Small intestine (tissue), 7 donors: ENCODE data around the gene RTKN2. TPM values are rescaled to one million over a fixed set of nuclear protein-coding genes. Genes with fewer than 3 reads are reported as not detected.

Experiments
- DNase-seq, 2 donors: peaks; one replicate each; pipeline versions ENCODE4 v3.0.0 to v3.0.0-alpha.2; 2013
- FAIRE-seq: peaks from 2 replicates; lab custom pipeline; 2012; peaks lifted over from hg19 to GRCh38; lab: Jason Lieb, UNC
- H3K27ac ChIP-seq, 3 donors: one replicate each; pipeline ENCODE4 v1.5.1; 2013; ENCODE audit warnings: low read length in 2 of 3, mild to moderate bottlenecking in 2 of 3, control low read depth in 1 of 3, inconsistent platforms in 1 of 3, low read depth in 1 of 3, moderate library complexity in 1 of 3
- H3K27me3 ChIP-seq, 3 donors: one replicate each; pipeline ENCODE4 v1.6.1; 2013; ENCODE audit warnings: low read length in 3 of 3, inconsistent platforms in 1 of 3; ENCODE audit not compliant: control insufficient read depth in 3 of 3, insufficient read depth in 3 of 3
- H3K36me3 ChIP-seq, 3 donors: one replicate each; pipeline ENCODE4 v1.6.1; 2013; ENCODE audit warnings: low read length in 3 of 3, inconsistent platforms in 1 of 3, low read depth in 1 of 3, mild to moderate bottlenecking in 1 of 3, moderate library complexity in 1 of 3; ENCODE audit not compliant: control insufficient read depth in 3 of 3, insufficient read depth in 2 of 3
- H3K4me1 ChIP-seq, 3 donors: one replicate each; pipeline ENCODE4 v1.6.1; 2013; ENCODE audit warnings: low read length in 2 of 3, inconsistent platforms in 1 of 3, low read depth in 1 of 3, mild to moderate bottlenecking in 1 of 3, moderate library complexity in 1 of 3; ENCODE audit not compliant: control insufficient read depth in 3 of 3, insufficient read depth in 2 of 3
- H3K4me3 ChIP-seq, 3 donors: one replicate each; pipeline ENCODE4 v1.5.1; 2013; ENCODE audit warnings: low read length in 3 of 3, control low read depth in 1 of 3, inconsistent platforms in 1 of 3, low read depth in 1 of 3, mild to moderate bottlenecking in 1 of 3, moderate library complexity in 1 of 3
- H3K9me3 ChIP-seq, 2 donors: one replicate each; pipeline ENCODE4 v1.6.1; 2013; ENCODE audit warnings: low read depth in 1 of 2, low read length in 1 of 2; ENCODE audit not compliant: control insufficient read depth in 2 of 2, insufficient read depth in 1 of 2
- WGBS, 3 donors: extraction: QIAGEN DNeasy Blood & Tissue Kit; methylation state at CpG; one replicate each; pipeline ENCODE4 v1.1.7; 2013; 5-methylcytosine and 5-hydroxymethylcytosine counted together
- polyA plus RNA-seq, 4 donors: library from polyadenylated mRNA; stranded (reverse) in 3 of 4; unstranded in 1 of 4; fragments of 200-250 nt in 3 of 4; fragments of 120-200 nt in 1 of 4; gene quantifications; one replicate each; pipeline versions ENCODE4 v1.2.1 to v1.2.3, GENCODE V29; 2013
- donor health status: healthy with polysubstance abuse.
- donor health status: control.
- donor health status: control.
- donor health status: Bipolar disorder and iron deficiency.
- donor health status: healthy.

Gene RTKN2
- polyA plus RNA-seq, 4 donors: 0.81 to 6.2 (median 1.7) TPM

DNA sequence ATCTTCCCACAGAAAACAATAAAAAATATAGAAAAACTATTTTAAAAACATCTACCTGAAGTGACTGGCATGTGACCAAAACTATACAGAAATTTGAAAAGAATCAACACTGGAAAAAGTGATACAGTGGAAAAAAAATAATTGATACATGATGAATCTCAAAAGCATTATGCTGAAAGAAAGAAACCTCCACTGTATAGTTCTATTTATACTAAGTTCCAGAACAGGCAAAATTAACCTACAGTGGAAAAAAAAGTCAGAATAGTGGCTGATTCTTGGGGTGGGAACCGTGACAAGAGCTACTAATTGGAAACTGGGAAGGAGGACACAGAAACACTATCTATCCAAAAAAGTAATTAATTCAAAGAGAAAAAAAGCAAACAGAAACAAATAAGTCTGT lies 14.9 kb downstream of the RTKN2 start:
- FAIRE-seq (no peak), DNase-seq (no peak)
- Histone ChIP-seq H3K4me3 (no peak overlapping the region), H3K27ac (no peak overlapping the region), H3K4me1 (no peaks in the 10 kb centered on the region), H3K9me3 (no peaks in the 10 kb centered on the region), H3K27me3 (no peaks in the 10 kb centered on the region), H3K36me3 (no peaks in the 10 kb centered on the region)
- WGBS, 3 donors: 74 to 92% (median 85%) methylated on average over 1 of the region's 1 CpG

DNA sequence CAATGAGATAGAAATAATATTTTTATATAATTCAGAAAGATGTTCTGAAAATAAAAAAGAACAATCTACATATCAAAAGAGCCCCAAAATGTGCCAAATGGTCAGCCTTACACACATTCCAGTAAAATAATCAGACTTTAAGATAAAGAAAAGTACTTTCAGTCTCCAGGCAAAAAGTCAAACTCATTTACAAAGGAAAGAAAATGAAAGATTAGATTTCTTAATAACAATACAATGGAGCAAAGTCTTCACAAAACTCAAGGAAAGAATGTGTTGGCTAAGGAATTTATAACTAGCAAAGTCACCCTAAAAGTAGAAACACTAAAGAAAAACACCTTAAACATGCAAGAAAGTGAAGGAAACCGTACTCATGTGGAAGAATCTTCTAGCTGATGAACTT lies 16.6 kb downstream of the RTKN2 start:
- Histone ChIP-seq H3K27me3 (no peaks in the 10 kb centered on the region), H3K27ac (no peak overlapping the region), H3K36me3 (no peaks in the 10 kb centered on the region), H3K4me1 (no peaks in the 10 kb centered on the region), H3K9me3 (no peaks in the 10 kb centered on the region), H3K4me3 (no peak overlapping the region)
- FAIRE-seq: no peak
- WGBS, 3 donors: 79 to 92% (median 91%) methylated on average over 1 of the region's 1 CpG
- DNase-seq: no peak

DNA sequence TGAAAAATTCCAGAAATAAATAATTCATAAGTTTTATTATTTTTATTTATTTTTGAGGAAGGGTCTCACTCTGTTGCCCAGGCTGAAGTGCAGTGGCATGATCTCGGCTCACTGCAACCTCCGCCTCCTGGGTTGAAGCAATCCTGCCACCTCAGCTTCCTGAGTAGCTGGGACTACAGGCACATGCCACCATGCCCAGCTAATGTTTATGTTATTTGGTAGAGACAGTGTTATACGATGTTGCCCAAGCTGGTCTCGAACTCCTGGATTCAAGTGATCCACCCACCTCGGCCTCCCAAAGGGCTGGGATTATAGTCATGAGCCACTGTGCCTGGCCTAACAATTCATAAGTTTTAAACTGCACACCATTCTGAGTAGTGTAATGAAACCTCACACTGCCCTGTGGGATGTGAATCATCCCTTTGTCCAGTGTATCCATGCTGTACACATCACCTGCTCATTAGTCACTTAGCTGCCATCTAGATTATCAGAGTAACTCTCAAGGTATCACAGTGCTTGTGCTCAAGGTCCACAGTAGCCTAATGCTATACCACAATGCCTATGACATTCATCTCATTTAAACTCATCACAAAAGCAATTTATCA lies 17.9 kb downstream of the RTKN2 start:
- no peak overlapping the region for H3K4me3 ChIP-seq
- FAIRE-seq (no peak), DNase-seq (peak; percentile 51 to 76)
- H3K4me1 ChIP-seq: no peaks in the 10 kb centered on the region
- H3K27me3 ChIP-seq: no peaks in the 10 kb centered on the region
- H3K27ac ChIP-seq: peak overlapping the region in 1 of 3 donors; percentile 54
- H3K36me3 ChIP-seq: no peaks in the 10 kb centered on the region
- 93 to 98% (median 94%) methylated on average over 5 of the region's 5 CpGs for WGBS, 3 donors
- H3K9me3 ChIP-seq: no peaks in the 10 kb centered on the region

DNA sequence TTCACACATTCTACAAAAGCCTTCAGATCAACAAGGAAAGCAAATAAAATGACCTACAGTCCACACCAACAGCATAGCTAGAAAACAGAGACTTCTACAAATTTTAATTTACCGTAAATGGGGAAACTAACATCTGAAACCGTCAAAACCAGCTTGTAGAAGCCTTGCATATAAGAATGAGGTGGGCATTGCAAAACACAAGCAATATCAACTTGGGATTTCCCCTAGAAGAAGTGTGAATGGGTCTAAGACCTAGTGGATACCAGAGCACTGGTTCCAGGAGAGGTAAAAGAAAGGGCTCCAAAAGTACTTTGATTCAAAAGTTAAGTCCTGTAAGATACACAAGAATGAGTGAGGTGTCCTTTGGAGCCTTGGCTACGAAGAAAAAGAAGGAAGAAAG lies 18.7 kb downstream of the RTKN2 start:
- Histone ChIP-seq H3K36me3 (no peaks in the 10 kb centered on the region), H3K27ac (peak overlapping the region in 2 of 3 donors; percentile 20 to 54), H3K27me3 (no peaks in the 10 kb centered on the region), H3K9me3 (no peaks in the 10 kb centered on the region), H3K4me3 (no peak overlapping the region), H3K4me1 (no peaks in the 10 kb centered on the region)
- 85 to 92% (median 90%) methylated on average over 3 of the region's 3 CpGs for WGBS, 3 donors
- no peak for FAIRE-seq
- DNase-seq: no peak

DNA sequence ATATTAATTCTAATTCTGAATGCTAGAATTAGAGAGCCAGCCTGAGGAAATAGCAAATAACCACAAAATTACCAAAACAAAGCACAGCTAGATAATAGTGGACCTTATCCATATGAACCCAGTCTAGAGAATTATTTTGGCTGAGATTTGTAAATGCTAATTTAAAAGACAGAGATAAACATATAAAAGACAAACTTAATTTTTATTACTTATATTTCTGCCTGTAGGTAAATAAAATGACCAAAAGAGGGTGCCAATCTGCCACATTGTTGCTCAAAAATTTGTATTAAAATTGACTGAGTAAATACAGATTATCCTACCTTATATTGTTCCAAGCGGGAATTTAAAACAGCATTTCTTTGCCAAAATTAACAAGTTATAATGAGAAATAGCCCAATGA lies 20.2 kb downstream of the RTKN2 start:
- Histone ChIP-seq H3K9me3 (no peaks in the 10 kb centered on the region), H3K27ac (no peak overlapping the region), H3K27me3 (no peaks in the 10 kb centered on the region), H3K36me3 (no peaks in the 10 kb centered on the region), H3K4me3 (no peak overlapping the region), H3K4me1 (no peaks in the 10 kb centered on the region)
- 89 to 100% (median 93%) methylated on average over 1 of the region's 1 CpG for whole genome bisulfite sequencing, 3 donors
- DNase-seq (no peak), FAIRE-seq (no peak)

DNA sequence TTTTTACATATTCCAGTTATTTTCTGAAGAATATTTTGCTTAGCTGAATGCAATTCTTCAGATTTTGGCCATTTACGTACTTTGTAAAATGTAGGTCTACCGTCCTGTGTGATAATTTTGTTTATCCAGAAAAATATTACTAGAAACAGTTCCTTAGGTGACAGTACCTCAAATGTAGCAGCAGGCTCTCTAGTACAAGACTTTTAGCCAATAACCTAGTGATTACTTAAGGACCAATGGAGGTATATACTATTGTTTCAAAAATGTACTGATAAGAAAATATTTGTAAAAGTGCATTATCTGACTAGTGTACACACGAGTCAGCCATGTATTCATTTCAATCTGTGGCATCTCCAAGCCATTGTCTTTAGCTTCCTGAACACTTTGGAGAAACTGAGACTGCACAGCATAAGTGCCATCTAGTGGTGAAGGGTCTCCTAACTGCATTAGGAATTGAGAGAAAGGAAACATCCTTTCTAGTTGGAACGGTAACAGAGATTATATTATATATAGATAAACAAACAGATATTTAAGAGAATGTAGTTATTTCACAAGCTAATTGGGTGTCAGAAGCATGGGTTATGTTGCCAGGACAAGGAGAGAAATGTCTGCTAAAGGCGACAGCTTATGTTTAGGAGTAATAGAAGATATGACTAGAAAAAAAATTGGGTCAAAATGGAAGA lies 23.7 kb downstream of the RTKN2 start:
- peak; percentile 76 to 78 for DNase-seq
- Histone ChIP-seq H3K4me1 (no peaks in the 10 kb centered on the region), H3K36me3 (peaks cover 0 to 3% (median 0%) of the 10 kb centered on the region in 3 donors), H3K27ac (no peak overlapping the region), H3K9me3 (peaks cover 0 to 2% of the 10 kb centered on the region in 2 donors), H3K27me3 (no peaks in the 10 kb centered on the region), H3K4me3 (no peak overlapping the region)
- 30 to 36% (median 34%) methylated on average over 5 of the region's 5 CpGs for WGBS, 3 donors
- FAIRE-seq: peak; percentile 83

DNA sequence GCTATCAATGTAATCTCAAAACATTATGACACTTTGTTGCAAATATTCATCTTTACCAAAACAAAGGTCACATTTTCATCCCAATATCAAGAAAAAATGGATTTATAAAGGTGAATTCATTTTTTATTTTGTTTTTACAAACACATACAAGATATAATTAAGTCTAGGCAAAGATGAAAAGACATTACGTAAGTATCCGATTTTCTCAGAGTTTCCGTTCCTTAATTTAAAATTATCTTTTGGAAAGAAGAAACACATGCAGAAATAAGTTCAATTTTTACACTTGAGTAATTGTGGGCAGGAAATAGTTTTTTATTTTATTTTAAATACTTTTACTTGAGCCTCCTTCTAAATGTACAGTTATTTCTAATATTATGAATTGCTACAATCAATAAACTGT lies 24.6 kb downstream of the RTKN2 start:
- Histone ChIP-seq H3K9me3 (peaks cover 0 to 2% of the 10 kb centered on the region in 2 donors), H3K36me3 (peaks cover 0 to 3% (median 0%) of the 10 kb centered on the region in 3 donors), H3K27ac (no peak overlapping the region), H3K4me1 (no peaks in the 10 kb centered on the region), H3K27me3 (no peaks in the 10 kb centered on the region), H3K4me3 (no peak overlapping the region)
- FAIRE-seq (no peak), DNase-seq (no peak)
- 78 to 93% (median 90%) methylated on average over 3 of the region's 3 CpGs for WGBS, 3 donors

DNA sequence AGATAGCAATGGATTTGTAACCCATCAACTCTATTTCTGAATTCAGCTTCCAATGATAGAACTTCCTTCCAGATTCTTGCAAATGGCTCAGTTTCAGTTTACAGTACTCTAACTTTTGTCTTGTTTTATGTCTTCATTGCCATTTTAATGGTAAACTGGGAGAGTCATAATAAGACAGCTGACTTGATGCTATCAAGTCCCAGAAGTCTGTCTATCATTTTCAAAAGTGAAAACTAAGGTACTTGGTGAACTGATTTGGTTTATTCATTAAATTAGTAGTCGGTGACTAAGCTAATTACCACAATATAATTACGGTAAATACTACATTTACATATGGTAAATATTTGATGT lies 25.0 kb downstream of the RTKN2 start:
- Histone ChIP-seq H3K27me3 (no peaks in the 10 kb centered on the region), H3K4me3 (no peak overlapping the region), H3K9me3 (peaks cover 0 to 2% of the 10 kb centered on the region in 2 donors), H3K36me3 (peaks cover 0 to 3% (median 0%) of the 10 kb centered on the region in 3 donors), H3K27ac (peak overlapping the region in 2 of 3 donors; percentile 7 to 76), H3K4me1 (peaks cover 0 to 4% (median 0%) of the 10 kb centered on the region in 3 donors)
- WGBS, 3 donors: 56 to 75% (median 61%) methylated on average over 2 of the region's 2 CpGs
- FAIRE-seq (peak; percentile 64), DNase-seq (no peak)
